DMS53 treated with DMSO at 0.1 percent for 48 hours (cell line): ENCODE results near the gene KRTAP10-11.

Experiments
- DNase-seq: peaks from one replicate; lab custom pipeline; 2025; ENCODE audit not compliant: unreplicated experiment; lab: John Stamatoyannopoulos, UW

The KRTAP10-11 gene

DNA sequence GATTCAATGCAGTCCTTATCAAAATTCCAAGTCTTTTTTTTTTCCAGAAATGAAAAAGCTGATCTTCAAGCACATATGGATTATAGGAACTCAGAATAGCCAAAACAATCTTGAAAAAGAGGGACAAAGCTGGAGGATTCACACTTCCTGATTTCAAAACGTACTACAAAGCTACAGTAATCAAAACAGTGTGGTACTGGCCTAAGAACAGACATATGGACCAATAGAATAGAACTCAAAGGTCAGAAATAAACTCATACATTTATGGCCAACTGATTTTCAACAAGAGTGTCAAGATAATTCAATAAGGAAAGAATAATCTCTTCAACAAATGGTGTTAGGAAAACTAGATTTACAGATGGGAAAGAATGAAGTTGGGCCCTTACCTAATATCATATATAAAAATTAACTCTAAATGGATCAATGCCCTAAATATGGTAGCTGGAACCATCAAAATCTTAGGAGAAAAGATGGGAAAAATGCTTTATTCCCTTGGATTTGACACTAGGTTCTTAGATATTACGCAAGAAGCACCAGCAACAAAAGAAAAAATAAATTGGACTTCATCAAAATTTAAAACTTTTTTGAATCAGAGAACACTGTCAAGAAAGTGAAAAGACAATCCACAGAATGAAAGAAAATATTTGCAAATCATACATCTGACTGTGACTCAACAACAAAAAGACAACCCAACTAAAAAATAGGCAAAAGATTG is 46.7 kb downstream of the KRTAP10-11 start:
- DNase-seq: no peak

DNA sequence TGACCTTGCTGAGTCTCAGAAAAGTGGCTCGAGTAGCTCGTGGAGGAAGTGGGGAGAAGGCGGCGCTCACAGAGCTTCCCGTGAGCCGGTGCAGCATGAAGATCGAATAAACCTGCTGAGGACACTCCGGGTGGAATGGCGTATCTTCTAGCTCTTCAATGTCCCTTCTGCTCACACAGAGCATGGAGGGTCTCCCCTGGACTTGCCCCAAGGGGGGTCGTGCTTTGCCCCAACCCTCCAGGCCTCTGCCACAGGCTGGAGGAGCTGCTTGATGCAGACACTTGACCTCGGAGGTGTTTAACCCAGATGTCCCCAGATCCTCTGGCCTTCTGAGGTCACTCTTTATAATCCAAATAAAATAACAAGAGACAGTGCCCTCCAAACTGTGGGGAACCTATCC is 48.6 kb downstream of the KRTAP10-11 start:
- DNase-seq: no peak

DNA sequence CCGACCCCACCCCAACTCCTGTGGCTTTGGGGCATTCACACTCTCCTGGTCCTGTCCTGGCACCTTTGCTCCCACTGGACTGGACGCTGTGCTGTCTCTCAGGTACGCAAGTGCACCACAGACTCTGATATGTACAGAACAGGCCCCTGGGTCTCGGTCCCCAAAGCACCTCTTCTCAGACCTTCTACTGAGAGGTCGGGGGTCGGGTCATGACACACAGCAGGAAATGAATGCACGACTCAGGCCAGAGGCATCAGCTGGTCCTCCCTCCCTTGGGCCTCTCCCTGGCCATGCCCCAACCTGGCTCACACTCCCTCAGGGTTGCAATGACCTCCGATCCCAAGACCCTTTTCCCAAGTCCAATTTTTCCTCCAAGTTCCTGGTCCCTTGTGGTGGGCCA is 49.0 kb downstream of the KRTAP10-11 start:
- DNase-seq: no peak

DNA sequence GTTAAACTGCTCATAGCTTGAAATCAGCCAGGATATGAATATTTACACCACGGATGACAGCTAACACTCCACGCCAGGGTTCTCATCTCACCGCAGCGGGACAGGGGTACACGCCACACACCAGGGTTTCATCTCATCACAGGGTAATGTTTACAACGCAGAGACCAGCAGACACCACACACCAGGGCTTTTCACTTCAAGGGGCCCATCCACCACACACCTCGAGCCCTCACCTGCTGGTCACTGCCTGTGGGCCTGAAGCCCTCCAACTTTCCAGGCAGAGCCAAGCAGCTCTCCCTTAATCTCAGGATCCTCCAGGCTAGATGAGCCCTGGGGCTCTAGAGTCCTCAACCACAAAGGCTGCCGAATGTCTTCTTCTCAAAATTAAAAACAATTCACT is 49.4 kb downstream of the KRTAP10-11 start:
- no peak for DNase-seq

DNA sequence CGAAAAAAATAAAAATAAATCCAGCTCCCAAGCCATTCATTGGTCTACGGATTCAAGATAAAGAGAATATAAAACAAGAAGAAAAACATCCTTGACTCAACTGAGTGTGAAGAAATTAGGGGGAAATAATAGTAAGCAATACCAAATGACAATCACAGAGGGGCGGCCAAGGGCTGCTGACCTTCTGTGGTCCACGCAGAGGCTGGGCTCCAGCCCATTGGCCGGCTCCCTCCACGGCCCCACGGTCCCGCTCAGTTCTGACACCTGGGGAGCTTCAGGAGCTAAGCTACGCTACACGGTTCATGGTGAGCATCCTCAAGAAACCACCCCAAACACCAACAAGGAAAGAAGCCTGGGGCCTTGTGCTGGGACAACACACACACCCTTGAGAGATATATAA is 50.4 kb downstream of the KRTAP10-11 start:
- DNase-seq: no peak
